Keratinocyte (primary cell): ENCODE measurements around the gene DRD2.

Experiments used
- CTCF ChIP-seq, 3 experiments: IDR thresholded peaks in 1 of 3; conservative IDR thresholded peaks in 1 of 3; optimal IDR thresholded peaks in 1 of 3; 2 replicates in 2 of 3; 3 replicates in 1 of 3; pipeline versions ENCODE3 to v1.5.1; 2011; ENCODE audit warnings: low read length in 3 of 3, mild to moderate bottlenecking in 3 of 3, moderate library complexity in 2 of 3, control low read depth in 1 of 3, inconsistent platforms in 1 of 3; ENCODE audit not compliant: insufficient read depth in 2 of 3; ENCODE audit errors: extremely low read depth in 1 of 3
- EZH2 ChIP-seq: IDR thresholded peaks from one replicate; pipeline ENCODE4 v1.6.1; 2012; ENCODE audit warnings: inconsistent platforms, mild to moderate bottlenecking, low read length, moderate library complexity

- TF ChIP-seq CTCF (optimal IDR thresholded peaks at IDR 0.05 in 1 of 3, IDR thresholded peaks at IDR 0.05 in 1 of 3, conservative IDR thresholded peaks at IDR 0.05 in 1 of 3; ENCODE audit: extremely low read depth in 1 of 3, insufficient read depth in 2 of 3, low read length in 3 of 3) = no peak
- no peak for TF ChIP-seq EZH2
Observed at GRCh38 chr11:113394919-113395318, 80.3 kb downstream of the DRD2 start.
